Measurements from ENCODE around the gene HOXB4.

Gene HOXB4

DNA sequence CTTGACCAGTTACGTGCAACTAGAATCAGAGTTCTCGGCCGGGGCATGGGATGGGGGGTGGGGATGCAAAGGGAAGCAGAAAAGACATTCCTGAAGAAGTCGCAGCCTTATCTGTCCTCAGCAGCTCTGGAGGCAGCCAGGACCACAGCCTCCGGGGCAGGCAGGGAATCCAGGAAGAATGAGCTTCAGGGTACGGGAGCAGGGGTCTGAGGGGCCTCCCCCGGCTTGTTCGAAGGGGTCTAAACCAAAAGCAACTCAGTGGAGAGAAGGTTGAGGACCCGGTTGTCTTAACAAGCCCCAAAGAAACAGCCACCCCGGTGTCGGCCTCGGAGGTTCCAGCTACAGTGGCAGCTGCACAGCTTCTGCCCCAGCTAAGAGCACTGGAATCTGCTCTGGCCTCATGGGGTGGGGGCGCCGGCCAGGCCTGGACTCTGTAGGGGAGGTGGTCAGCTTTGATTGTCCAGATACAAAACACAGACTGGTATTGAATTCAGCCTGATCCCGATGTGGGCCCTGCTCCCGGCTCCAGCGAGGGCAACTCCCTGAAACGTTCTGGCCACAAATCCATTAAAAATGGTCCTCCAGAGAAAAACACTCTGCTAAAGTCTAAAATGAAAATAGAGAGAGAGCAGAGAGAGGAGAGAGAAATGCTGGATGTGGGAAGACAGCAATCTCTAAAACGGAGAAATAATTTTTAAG is 7.7 kb downstream of the HOXB4 start:
- no peak for DNase-seq

DNA sequence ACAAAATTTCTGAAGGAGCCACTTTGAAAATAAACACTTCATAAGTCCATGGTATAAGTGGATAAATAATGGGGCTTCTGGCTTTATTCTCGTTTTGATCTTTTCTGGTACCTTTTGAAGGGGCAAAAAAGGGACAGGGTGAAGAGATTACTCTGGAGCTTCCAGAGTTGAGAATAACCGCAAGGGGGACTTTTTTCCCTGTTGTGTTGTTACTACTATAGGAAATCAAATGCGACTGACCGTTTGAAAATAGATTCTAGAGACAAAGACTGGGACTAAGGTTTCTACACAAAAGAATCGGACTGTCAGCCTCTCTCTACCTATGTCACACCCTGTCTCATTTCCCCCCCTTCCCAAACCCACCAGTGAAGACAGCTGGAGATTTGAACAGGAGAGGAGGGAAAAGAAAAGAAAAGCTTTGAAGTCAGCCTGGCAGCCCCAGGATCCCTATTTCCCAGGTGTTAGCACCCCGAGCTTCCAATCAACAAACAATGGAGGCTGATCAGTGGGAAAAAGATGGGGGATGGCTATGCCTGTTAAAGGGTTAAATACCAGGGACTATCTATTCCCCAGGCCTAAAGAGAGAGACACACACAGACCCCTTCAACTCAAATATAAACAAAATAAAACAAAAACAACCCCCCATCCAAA is 8.4 kb downstream of the HOXB4 start:
- no peak for DNase-seq

GRCh38 chr17:48569240-48569582 is 8.9 kb downstream of the HOXB4 start:
- DNase-seq: no peak

DNA sequence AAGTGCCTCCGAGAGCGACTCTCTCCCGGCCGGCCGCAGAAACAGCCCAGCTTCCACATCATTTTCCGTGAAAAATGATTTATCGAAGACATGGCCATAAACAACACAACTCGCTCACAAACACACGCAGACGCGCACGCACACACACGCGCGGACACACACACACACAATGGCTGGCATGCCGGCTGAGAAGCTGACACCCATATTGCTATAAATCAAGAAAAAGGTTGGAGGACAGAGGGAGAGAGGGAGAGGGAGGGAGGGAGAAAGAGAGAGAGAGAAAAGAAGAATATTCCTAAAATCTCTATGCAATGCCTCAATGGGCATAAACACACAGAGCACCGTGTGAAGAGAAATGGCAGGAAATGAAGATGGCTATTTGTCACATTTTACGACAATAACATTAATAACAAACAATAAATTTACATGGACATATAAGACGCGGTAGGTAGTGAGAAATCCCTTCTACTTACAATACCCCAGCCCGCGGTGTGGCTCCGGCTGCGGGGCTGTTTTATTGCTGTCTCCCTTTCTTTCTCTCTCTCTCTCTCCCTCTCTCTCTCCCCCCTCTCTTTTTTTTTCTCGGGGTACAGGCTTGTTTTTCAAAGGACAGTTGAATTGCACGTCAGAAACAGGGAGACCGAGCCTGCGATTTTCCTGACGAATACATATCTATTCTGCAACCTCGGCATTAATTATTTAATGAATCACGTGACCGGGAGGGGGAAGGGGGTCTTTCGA is 9.5 kb downstream of the HOXB4 start:
- no peak for DNase-seq

DNA sequence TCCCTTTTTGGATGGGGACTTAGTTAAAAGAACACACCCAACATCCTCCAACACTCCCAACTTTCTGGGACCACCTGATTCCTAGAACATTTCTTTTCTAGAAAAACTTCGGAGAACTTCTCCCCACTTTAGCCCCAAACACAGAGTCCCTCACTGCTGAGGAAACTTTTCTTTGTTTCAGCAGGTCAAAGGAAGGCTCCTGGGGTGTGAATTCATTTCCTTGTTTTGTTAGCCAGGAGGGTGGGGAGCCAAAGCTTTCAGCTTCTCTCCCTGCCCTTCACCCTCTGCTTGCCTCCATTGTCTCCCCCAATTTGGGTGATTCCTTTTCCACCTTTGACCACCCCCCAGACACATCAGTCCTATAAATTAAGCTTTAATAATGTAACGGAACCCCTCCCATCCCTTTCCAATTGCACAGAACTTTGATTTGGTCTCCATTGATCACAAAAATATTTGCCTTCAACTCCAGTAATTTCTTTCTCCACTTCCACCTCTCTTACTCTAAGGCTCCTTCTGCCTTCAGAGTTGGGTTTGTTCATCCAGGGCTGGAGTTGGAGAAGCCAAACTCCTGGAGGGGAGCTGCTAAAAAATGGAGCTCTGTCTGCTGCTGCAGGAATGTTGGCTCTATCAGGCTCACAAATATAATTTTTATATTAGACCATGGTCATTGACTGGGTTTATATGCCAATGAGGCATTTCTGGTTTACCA is 10.3 kb downstream of the HOXB4 start:
- no peak for DNase-seq

DNA sequence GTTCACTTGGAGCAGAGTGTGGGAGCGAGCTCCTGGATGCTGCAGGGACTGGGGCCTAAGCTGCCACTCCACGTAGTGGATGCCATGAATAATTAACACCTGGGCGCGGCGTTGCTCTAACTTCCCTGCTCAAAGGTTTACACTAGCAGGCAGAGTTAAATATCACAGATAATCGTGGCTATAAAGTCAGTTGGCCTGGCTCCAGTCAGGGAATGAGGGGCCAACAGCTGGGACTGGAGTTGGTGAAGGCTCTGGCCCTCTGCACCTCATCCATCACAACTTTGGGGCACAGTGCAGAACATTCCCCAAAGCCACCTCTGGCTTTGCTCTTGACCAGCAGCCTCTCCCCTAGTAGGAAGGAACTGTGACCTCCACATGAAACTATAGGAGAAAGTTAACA is 10.9 kb downstream of the HOXB4 start:
- DNase-seq: no peak

DNA sequence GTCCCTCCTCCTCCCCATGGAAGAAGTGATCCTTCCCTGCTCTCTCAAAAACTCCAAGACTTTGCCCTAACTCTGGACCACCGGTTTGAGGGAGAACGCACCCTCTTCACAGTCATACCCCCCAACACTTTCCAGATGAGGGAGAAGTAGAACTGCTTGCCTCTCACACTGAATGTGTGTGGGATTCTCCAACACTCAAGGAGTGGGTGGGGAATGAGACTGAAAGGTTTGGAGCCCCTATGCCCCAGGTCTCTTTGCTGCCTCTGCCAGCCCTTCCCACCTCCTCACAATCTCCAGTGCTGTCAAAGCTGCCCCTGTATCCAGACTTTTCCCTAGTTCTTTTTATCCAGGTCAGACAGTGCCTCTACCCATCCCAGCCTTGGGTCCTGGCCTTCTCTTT is 11.4 kb downstream of the HOXB4 start:
- no peak for DNase-seq

DNA sequence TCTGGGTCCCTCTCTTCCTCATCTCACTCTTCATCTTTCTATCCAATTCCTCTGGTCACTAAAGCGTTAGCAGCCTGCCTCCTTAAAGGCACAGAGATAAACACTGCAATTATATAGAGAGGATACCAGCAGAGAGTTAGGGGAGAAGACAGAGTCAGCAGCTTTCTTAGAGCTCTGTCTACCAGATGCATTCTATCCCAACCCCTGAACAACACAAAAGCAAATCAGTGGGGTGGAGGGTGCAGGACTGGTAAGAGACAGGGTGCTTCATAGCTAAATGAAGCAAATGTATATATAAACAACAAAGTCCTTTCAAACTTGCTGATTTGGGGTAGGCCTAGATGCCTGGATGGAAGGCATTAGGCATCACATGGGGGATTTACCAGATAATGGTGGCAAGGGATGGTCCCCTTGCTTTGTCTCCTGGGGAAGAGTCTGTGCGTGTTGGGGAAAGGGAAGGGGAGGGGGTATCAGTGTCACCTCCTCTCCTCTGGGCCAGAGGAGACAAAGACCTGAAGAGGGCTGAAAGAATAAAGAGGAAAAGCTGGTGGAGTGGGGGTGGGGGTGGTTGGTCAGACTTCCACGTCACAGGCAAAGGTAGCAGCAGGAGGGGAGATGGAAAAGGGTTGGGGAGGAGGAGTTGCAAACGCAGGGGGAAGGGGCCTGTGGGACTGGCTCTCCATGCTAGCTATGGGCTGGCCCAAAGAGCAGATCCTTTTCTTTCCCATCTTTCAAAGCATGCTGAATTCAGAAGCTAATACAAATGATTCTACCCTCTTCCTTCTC is 12.0 kb downstream of the HOXB4 start:
- DNase-seq: no peak

DNA sequence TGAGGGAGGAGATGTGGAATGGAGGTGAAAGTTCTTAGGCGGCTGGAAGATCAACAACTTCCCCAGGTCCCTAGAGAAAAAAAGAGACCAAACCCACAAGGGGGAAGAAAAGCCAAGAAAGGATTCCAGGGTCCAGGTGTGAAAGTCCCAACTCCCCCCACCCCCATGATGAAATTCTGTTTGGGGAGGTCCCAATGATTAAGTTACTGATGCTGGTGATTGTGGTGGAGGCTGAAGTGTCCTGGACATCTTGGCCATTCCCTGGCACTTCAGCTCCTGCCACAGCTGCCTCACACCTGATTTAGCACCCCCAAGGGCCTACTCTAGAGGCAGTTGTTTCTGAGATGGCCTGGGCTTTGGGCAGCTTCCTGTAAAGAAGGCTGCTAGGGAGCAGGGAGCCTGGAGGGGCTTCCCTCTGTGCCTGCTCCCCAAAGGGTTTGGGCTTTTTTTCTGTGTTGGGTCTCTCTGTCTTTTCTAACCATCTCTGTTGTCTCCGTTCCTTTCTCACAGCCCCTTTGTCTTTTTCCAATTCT is 13.1 kb downstream of the HOXB4 start:
- no peak for DNase-seq

DNA sequence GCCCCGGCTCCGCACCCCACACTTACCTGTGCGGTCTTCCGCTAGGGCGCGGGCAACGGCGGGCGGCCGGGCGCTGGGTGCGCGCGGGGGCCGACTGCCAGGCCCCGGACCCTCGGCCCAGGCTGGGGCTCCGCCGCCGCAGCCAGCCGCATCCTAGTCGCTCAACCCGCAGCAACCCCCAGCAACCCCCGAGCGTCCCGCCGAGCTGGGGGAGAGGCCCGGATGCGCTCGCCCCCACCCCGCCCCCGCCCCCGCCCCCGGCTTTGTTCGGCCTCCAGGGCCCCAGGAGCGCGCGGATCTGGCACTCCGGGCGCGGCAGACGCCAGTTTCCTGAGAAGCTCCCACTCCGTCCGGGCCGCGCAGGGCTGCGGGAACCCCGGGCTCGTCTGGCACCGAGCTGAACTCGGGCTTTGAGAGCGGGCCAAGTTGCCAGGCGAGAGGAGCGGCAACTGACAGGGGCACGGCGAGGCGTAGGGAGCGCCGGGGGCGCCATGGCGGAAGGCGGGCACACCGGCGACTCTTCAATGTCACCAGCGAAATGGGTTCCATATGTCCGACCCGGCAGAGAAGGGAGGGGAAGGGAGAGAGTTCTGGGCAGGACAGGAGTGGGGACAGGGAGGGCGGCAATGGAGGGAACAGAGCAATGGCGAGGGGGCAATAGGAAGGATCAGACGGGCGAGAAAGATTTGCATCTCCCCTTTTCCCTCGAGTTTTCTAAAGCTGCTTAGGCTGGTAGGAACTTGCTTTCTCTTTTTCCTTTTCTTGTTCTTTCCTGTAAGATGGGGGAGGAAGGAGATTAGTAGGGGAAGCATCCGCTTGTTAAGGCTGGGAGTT is 13.7 kb downstream of the HOXB4 start:
- DNase-seq: no peak

- no peak for DNase-seq
Observed at GRCh38 chr17:48563867-48564187, 14.3 kb downstream of the HOXB4 start.

DNA sequence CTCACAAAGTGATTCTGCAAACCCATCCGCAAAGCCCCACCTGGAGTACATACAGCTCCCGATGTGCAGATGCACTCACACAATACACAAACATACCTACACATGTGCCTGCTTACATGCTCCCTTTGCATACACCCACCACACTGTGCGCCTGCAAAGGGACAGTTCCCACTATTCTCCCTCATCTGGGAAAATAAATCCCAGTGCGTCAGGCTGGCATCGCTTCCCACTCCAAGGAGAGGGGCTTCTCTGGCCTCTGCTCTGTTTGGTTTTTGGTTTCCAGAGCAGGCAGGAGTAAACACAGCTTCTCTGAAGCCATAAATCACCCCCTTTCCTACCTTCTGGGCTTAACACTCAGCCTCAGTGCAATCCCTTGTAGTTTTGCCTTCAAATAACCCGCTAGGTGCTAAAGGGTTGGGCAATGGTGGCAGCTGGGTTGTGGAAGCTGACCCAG is 14.7 kb downstream of the HOXB4 start:
- DNase-seq: no peak

GRCh38 chr17:48562934-48563333 is 15.2 kb downstream of the HOXB4 start:
- no peak for DNase-seq

DNA sequence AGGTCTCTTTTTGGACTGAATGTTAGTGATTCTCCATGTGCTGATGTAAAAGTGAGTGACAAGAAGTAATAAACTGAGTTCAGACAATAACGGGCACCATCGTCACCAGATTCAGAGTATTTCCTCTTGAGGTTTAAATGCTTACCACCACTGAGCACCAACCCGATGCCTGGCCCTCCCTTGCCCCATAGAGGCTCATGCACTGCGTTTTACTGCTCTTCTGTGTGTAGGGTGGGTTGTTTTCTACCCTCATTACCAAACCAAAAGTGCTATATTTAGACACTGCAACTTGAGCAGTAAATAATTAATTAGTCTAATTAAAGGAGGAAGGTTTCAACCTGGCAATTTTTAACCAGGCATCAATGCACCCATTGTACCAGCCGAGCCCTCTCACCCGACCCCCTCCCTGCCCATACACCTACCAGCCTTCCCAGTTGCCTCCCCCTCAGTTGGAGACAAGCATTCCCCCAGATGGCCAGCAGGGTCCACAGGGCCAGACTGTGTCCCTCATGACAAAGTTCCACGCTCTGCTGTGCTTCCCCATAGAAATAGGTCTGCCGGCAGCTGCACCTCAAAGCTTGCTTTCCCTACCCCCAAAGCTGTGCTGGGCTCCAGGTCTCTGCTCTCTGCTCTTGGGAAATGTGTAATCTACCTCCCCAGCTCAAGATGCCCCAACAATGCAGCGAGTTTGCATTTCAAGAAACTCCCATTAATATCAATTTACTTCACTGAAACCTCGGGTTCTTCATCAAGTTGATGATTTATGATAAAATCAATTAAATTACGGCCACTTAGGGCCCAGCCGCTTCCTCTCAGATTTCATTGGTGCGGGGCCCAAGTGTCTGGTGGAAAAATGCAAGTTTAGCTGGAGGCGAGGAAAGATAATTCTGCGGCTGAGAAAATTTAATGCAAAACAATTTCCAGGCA is 16.0 kb downstream of the HOXB4 start:
- DNase-seq: no peak

DNA sequence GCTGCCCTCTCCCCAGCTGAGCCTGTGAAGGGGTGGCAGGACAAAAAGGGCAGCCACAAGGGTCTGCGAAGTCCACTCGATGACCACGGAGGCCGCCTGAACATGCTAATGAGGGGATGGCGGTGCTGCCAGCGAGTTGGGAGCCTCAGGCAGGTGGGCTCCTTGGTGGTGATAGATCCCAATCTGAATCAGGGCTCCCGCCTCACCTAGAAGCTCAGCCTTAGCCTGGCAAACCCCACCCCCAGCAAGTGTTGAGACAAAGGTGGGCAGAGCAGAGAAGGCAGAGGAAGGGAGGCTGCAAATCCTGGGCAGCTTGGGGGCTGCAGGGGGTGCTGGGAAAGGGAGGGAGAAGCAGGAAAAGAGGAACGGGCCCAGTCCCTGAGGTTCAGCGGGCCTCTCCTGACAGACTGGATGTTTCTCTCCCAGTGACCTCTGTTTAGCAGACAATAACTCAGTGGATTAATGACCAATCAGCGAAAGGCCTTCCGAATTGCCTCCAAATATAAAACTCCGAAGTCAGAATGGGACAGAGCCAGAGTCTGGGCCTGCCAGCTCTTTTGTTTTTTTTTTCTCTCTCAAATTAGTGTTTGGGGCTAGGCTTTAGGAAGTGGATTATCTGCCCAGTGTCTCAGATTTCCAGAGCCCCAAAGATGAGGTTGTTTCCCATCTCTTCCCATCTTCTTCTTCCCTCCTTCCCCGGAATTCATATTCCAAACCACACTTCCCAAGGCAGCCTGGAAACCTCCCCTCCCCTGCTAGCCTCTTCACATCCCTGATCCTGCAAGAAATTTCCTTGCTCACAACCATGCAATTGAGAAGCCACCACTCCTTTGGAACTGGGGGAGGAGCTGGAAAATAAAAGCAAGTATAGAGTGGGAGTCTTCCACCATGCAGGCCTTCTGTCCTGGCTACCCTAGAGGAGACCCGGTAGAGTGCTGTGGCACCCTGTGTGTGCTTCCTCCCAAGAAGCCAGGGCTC is 18.0 kb downstream of the HOXB4 start:
- no peak for DNase-seq

GRCh38 chr17:48559122-48559839 is 18.9 kb downstream of the HOXB4 start:
- no peak for DNase-seq

GRCh38 chr17:48558831-48559121 is 19.4 kb downstream of the HOXB4 start:
- DNase-seq: no peak

DNA sequence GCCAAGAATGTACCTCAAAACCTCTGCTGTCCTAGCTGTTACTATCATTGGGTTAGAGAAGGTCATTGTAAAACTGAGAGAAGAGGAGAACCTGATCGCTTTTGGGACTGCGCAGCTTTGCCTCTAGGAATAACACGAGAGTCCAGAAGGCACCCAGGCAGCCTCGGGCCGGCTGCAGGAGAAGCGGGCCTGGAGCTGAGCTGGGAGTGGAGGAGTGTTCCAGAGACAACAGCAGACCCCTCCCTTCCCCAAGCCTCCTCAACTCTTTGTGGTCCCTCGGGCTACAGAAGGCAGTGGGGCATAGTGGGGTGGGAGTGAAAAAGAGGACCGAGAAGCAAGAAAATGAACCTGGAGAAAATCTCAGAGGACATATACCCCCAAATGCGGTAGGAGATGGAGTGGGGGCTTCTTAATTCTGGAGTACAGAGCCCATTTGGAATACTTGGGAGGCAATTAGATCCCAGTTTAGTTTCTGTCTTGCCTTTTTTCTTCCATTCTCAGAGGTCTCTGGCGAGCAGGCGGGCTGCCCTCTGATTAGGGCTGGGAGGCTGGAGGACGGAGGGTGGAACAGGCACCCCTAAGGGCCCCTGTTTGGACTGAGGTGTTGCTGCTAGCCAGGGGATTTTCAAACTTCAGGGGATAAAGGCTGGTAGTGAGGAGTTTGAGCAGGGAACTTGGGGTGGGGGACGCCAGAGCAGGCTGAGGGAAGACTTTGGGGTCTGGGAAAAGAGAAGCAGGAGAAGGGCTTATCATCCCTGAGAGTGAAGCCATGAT is 19.9 kb downstream of the HOXB4 start:
- DNase-seq: no peak

All from NCI-H2171 treated with DMSO at 0.1 percent for 48 hours (cell line).